Adipocyte (in vitro differentiated cells): Measurements from ENCODE around the gene DUSP7.

Source experiments
- DNase-seq: peaks from one replicate; pipeline ENCODE4 v3.0.0-alpha.2; 2015; ENCODE audit warnings: low read depth
- H3K27me3 ChIP-seq: replicated peaks from 2 replicates; pipeline ENCODE4 v1.7.0; 2013; ENCODE audit warnings: mild to moderate bottlenecking, low read length, moderate library complexity; ENCODE audit not compliant: control insufficient read depth, insufficient read depth
- H3K36me3 ChIP-seq: 2 replicates; pipeline ENCODE4 v1.7.0; 2013; ENCODE audit warnings: low read length, mild to moderate bottlenecking, moderate library complexity; ENCODE audit not compliant: control insufficient read depth, insufficient read depth, severe bottlenecking
- H3K4me1 ChIP-seq: 2 replicates; pipeline ENCODE4 v1.7.0; 2013; ENCODE audit warnings: mild to moderate bottlenecking, low read length, moderate library complexity; ENCODE audit not compliant: control insufficient read depth, insufficient read depth
- H3K4me3 ChIP-seq: 2 replicates; pipeline ENCODE4 v1.7.0; 2013; ENCODE audit warnings: mild to moderate bottlenecking, low read length, moderate library complexity
- H3K9ac ChIP-seq: 2 replicates; pipeline ENCODE4 v1.7.0; 2013; ENCODE audit warnings: mild to moderate bottlenecking, low read length, moderate library complexity
- H3K9me3 ChIP-seq: 2 replicates; pipeline ENCODE4 v1.7.0; 2013; ENCODE audit warnings: mild to moderate bottlenecking, low read length, moderate library complexity; ENCODE audit not compliant: control insufficient read depth

DUSP7 gene

GRCh38 chr3:52084216-52084945 lies 28.0 kb upstream of the DUSP7 start:
- H3K27me3 ChIP-seq: no peaks in the 10 kb centered on the region
- H3K4me1 ChIP-seq: peaks cover 21% of the 10 kb centered on the region
- no peak overlapping the region for H3K9ac ChIP-seq
- H3K4me3 ChIP-seq: no peak overlapping the region
- H3K36me3 ChIP-seq: no peaks in the 10 kb centered on the region
- no peaks in the 10 kb centered on the region for H3K9me3 ChIP-seq
- no peak for DNase-seq

GRCh38 chr3:52083556-52084087 lies 27.3 kb upstream of the DUSP7 start:
- Histone ChIP-seq H3K27me3 (no peaks in the 10 kb centered on the region), H3K36me3 (no peaks in the 10 kb centered on the region), H3K9me3 (no peaks in the 10 kb centered on the region), H3K4me1 (peaks cover 14% of the 10 kb centered on the region), H3K9ac (no peak overlapping the region), H3K4me3 (no peak overlapping the region)
- DNase-seq: no peak

GRCh38 chr3:52082951-52083350 lies 26.6 kb upstream of the DUSP7 start:
- Histone ChIP-seq H3K36me3 (no peaks in the 10 kb centered on the region), H3K9ac (no peak overlapping the region), H3K27me3 (no peaks in the 10 kb centered on the region), H3K9me3 (no peaks in the 10 kb centered on the region), H3K4me3 (no peak overlapping the region), H3K4me1 (peaks cover 7% of the 10 kb centered on the region)
- DNase-seq: no peak

DNA sequence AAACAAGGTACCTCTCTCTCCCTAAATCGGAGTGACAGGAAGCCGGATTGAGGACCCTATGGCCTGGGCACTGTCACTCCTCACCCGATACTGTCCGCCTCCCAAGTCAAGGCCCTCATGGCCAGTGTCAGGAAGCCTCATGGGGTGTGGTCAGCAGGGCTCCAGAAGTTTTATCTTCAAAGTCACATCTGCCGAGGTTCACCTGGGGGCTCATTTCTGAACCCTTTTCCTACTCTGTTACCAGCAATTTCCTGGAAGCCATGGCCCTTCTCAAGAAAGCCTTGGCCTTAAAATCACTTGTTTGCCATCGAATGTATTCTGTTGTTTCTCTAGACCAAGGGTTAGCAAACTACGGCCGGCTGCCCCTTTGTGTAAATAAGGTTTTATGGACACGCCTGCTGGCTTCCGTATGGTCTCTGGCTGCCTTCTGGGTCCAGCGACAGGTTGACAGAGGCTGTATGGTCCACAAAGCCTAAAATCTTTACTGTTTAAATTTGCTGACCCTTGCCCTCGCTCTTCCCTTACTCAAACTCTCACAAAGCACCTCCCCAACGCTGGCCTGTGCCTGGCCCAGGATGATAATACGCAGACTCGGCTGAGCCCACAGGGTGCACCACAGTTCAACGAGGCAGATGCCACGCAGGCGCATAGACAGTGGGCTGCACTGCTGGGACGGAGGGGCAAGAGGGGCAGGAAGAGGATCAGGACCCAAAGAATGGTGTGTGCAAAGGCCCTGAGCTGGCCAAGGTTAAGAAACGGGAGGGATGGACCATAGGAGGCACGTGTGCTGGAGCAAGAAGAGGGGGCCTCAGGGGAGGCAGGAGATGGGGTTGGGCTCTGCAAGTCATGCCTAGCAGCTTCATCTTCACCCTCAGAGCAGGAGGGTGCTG lies 24.7 kb upstream of the DUSP7 start:
- no peak overlapping the region for H3K9ac ChIP-seq
- H3K27me3 ChIP-seq: no peaks in the 10 kb centered on the region
- no peak for DNase-seq
- no peak overlapping the region for H3K4me3 ChIP-seq
- H3K9me3 ChIP-seq: no peaks in the 10 kb centered on the region
- H3K4me1 ChIP-seq: no peaks in the 10 kb centered on the region
- no peaks in the 10 kb centered on the region for H3K36me3 ChIP-seq

DNA sequence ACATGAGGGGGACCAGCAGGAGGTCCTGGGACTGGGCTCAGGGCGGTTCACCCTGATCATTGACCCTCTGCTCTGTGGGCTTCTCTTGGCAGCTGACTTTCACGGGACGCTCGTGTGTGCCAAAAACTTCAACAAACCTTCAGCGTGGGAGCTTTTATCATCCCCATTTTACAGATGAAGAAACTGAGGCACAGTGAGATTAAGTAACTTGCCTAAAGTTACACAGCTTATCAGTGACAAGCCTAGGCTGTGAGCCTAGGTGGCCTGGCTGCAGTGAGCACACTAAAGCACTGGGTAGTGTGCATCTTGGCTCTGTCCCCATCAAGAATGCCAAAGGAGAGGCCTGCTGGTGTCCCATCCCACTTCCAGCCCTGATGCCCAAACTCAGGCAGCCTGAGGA lies 23.6 kb upstream of the DUSP7 start:
- Histone ChIP-seq H3K4me3 (no peak overlapping the region), H3K9me3 (no peaks in the 10 kb centered on the region), H3K27me3 (no peaks in the 10 kb centered on the region), H3K9ac (no peak overlapping the region), H3K36me3 (no peaks in the 10 kb centered on the region), H3K4me1 (no peaks in the 10 kb centered on the region)
- DNase-seq: no peak

DNA sequence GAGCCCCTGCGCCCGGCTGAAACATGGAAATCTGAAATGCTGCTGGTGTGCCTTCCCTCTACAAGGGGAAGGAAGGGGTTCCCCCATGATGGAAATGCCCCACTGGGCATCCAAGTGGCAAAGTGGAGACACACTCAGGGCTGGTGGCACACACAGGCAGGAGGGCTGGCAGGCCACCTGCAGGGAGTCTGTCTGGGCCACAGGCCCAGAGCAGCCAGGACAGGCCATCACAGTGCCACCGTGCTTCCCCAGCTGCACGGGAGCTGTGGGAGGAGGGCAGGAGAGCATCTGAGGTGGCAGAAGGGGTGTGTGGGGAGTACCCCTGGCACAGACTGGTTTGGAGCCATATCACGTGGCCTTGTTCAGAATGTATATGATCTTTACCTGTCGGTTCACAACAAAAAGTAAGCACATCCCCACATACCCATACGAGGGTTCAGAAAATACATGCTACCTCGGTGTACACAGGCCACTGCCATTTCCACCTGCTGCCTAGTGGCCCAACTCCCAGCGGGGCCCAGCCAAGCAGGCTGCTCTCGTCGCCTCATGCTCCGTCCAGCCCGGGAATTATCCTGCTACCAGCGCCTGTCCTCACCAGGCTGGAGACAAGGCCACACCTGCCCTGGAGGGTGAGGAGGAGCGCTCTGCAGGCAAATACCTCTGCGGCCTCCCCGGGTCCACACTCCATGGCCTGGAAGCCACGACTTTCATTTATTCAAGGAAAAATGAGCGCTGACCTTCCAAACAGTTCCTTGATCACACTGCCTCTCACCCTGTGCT lies 22.6 kb upstream of the DUSP7 start:
- H3K9me3 ChIP-seq: no peaks in the 10 kb centered on the region
- no peak overlapping the region for H3K9ac ChIP-seq
- H3K4me1 ChIP-seq: no peaks in the 10 kb centered on the region
- H3K36me3 ChIP-seq: no peaks in the 10 kb centered on the region
- no peaks in the 10 kb centered on the region for H3K27me3 ChIP-seq
- no peak for DNase-seq
- H3K4me3 ChIP-seq: no peak overlapping the region

- Histone ChIP-seq H3K9me3 (no peaks in the 10 kb centered on the region), H3K4me3 (no peak overlapping the region), H3K27me3 (no peaks in the 10 kb centered on the region), H3K36me3 (no peaks in the 10 kb centered on the region), H3K9ac (no peak overlapping the region), H3K4me1 (no peaks in the 10 kb centered on the region)
- DNase-seq: no peak
These were observed 21.6 kb upstream of the DUSP7 start for GRCh38 chr3:52077925-52078324.

GRCh38 chr3:52076896-52077780 lies 20.8 kb upstream of the DUSP7 start:
- H3K4me3 ChIP-seq: no peak overlapping the region
- DNase-seq: no peak
- no peaks in the 10 kb centered on the region for H3K27me3 ChIP-seq
- H3K9ac ChIP-seq: no peak overlapping the region
- no peaks in the 10 kb centered on the region for H3K9me3 ChIP-seq
- no peaks in the 10 kb centered on the region for H3K36me3 ChIP-seq
- H3K4me1 ChIP-seq: no peaks in the 10 kb centered on the region

DNA sequence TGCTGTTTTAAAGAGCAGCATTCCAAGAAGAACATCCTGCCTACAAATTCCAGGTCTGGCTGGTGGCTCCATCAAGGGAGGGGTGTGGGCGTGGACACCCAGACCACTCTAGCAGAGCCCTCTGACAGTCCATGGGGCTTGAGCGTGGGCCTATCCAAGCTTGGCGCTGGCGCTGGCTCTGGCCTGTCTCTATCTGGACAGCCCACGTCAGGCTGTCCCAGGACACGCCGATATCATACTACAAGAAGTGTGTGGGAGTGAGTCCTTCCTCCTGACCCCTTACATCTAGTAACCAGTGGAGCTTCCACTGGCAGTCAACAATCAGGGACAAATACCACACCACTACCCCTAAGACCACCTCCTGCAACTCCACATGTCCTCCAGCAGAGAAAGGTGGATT lies 17.1 kb upstream of the DUSP7 start:
- Histone ChIP-seq H3K27me3 (no peaks in the 10 kb centered on the region), H3K4me3 (no peak overlapping the region), H3K36me3 (no peaks in the 10 kb centered on the region), H3K9me3 (no peaks in the 10 kb centered on the region), H3K9ac (no peak overlapping the region), H3K4me1 (no peaks in the 10 kb centered on the region)
- no peak for DNase-seq

- Histone ChIP-seq H3K27me3 (no peaks in the 10 kb centered on the region), H3K4me1 (no peaks in the 10 kb centered on the region), H3K4me3 (no peak overlapping the region), H3K9ac (no peak overlapping the region), H3K9me3 (no peaks in the 10 kb centered on the region), H3K36me3 (no peaks in the 10 kb centered on the region)
- DNase-seq: no peak
These were observed 16.1 kb upstream of the DUSP7 start for GRCh38 chr3:52072471-52072870.
